CD8-positive, alpha-beta memory T cell (primary cell): ENCODE measurements around the gene NHERF2. TPM values are rescaled to one million over a fixed set of nuclear protein-coding genes. Genes with fewer than 3 reads are reported as not detected.

Source experiments
- CTCF ChIA-PET: fragments of 350-600 bp; sonication (Branson Sonifier 250); formaldehyde crosslinking; loops from one replicate; lab custom pipeline; 2021; ENCODE audit warnings: antibody characterized with exemption; lab: Charles Lee
- POLR2A ChIA-PET: fragments of 350-600 bp; sonication (Branson Sonifier 250); formaldehyde crosslinking; loops from one replicate; lab custom pipeline; 2021; ENCODE audit warnings: antibody characterized with exemption; lab: Charles Lee
- DNase-seq, 5 donors: peaks; one replicate each; pipeline versions ENCODE4 v3.0.0 to v3.0.0-alpha.2; 2020 to 2022; ENCODE audit warnings: mixed read lengths in 1 of 5
- H3K27ac ChIP-seq: one replicate; pipeline ENCODE4 v1.7.0; 2013; ENCODE audit warnings: low read depth, mild to moderate bottlenecking, low read length, moderate library complexity
- H3K27me3 ChIP-seq: 2 replicates; pipeline ENCODE4 v1.7.0; 2013; ENCODE audit warnings: low read length, mild to moderate bottlenecking; ENCODE audit not compliant: insufficient read depth, poor library complexity, severe bottlenecking
- H3K36me3 ChIP-seq: 2 replicates; pipeline ENCODE4 v1.7.0; 2013; ENCODE audit warnings: mild to moderate bottlenecking, low read length, moderate library complexity; ENCODE audit not compliant: insufficient read depth
- H3K4me1 ChIP-seq: 2 replicates; pipeline ENCODE4 v1.7.0; 2013; ENCODE audit warnings: mild to moderate bottlenecking, low read length, moderate library complexity; ENCODE audit not compliant: insufficient read depth
- H3K4me3 ChIP-seq: 2 replicates; pipeline ENCODE4 v1.7.0; 2013; ENCODE audit warnings: mild to moderate bottlenecking, low read length
- H3K9me3 ChIP-seq: 2 replicates; pipeline ENCODE4 v1.7.0; 2013; ENCODE audit warnings: mild to moderate bottlenecking, low read length
- H3K27ac Mint-ChIP-seq, 8 donors: one replicate each; pipeline ENCODE4 v1.8.0; 2020 to 2021; ENCODE audit warnings: mixed read lengths in 8 of 8, mild to moderate bottlenecking in 6 of 8, inconsistent platforms in 3 of 8, moderate library complexity in 3 of 8
- H3K27me3 Mint-ChIP-seq, 2 donors: one replicate each; pipeline ENCODE4 v1.8.0; 2020 to 2021; ENCODE audit warnings: mixed read lengths in 2 of 2, mild to moderate bottlenecking in 1 of 2, moderate library complexity in 1 of 2
- H3K36me3 Mint-ChIP-seq, 3 donors: one replicate each; pipeline ENCODE4 v1.8.0; 2020 to 2021; ENCODE audit warnings: mixed read lengths in 3 of 3, inconsistent platforms in 1 of 3, mild to moderate bottlenecking in 1 of 3
- H3K4me1 Mint-ChIP-seq, 3 donors: one replicate each; pipeline ENCODE4 v1.8.0; 2020 to 2021; ENCODE audit warnings: mixed read lengths in 3 of 3, inconsistent platforms in 1 of 3, mild to moderate bottlenecking in 1 of 3
- H3K4me3 Mint-ChIP-seq, 7 donors: one replicate each; pipeline ENCODE4 v1.8.0; 2020 to 2021; ENCODE audit warnings: mixed read lengths in 7 of 7, mild to moderate bottlenecking in 6 of 7, moderate library complexity in 4 of 7, inconsistent platforms in 2 of 7
- H3K9me3 Mint-ChIP-seq, 5 donors: one replicate each; pipeline ENCODE4 v1.8.0; 2020 to 2022; ENCODE audit warnings: mixed read lengths in 5 of 5, mild to moderate bottlenecking in 3 of 5, moderate library complexity in 2 of 5, inconsistent platforms in 1 of 5
- polyA plus RNA-seq: library from polyadenylated mRNA; unstranded; fragments of 300-500 nt; fragmentation: Illumina TruSeq; gene quantifications from one replicate; pipeline ENCODE4 v1.2.3, GENCODE V29; 2021
- total RNA-seq, 2 experiments: library from RNA; stranded (reverse); gene quantifications; one replicate each; pipeline ENCODE4 v1.2.3, GENCODE V29; 2021

NHERF2 gene
- total and polyA plus RNA-seq, 3 experiments from 2014 or later, result 0.51 to 4.1 (median 3.0) TPM

- ChIA-PET POLR2A (interaction anchor here (0.5 kb wide), 1 partner anchor 124 kb away, joined by 6 read pairs; no protein-coding TSS in a partner anchor), CTCF (interaction anchor here (1.0 to 6.2 kb wide), 4 partner anchors 22 to 128 kb away, joined by 3 to 78 read pairs (median 4); no protein-coding TSS in a partner anchor)
- Mint-ChIP-seq H3K4me3 (peak overlapping the region in 2 of 7 donors; percentile 28 to 52), H3K4me1 (peaks cover 11 to 31% (median 18%) of the 10 kb centered on the region in 3 donors), H3K27ac (no peak overlapping the region), H3K27me3 (peaks cover 14 to 21% of the 10 kb centered on the region in 2 donors), H3K9me3 (no peaks in the 10 kb centered on the region), H3K36me3 (no peaks in the 10 kb centered on the region)
- no peak for DNase-seq
- H3K36me3 ChIP-seq, result no peaks in the 10 kb centered on the region
- H3K4me1 ChIP-seq, result peaks cover 26% of the 10 kb centered on the region
- H3K9me3 ChIP-seq, result no peaks in the 10 kb centered on the region
- H3K27ac ChIP-seq, result no peak overlapping the region
- H3K27me3 ChIP-seq, result peaks cover 5% of the 10 kb centered on the region
- H3K4me3 ChIP-seq, result no peak overlapping the region
These were observed 1.5 kb upstream of the NHERF2 start for GRCh38 chr16:2025251-2025650.

- H3K27me3 Mint-ChIP-seq, result peaks cover 10 to 14% of the 10 kb centered on the region in 2 donors
- peak overlapping the region in 1 of 8 donors; percentile 91 for H3K27ac Mint-ChIP-seq
- H3K36me3 Mint-ChIP-seq, result no peaks in the 10 kb centered on the region
- peak overlapping the region in 5 of 7 donors; percentile 28 to 63 (median 53) for H3K4me3 Mint-ChIP-seq
- Histone ChIP-seq H3K4me1 (peaks cover 25% of the 10 kb centered on the region), H3K36me3 (no peaks in the 10 kb centered on the region), H3K9me3 (no peaks in the 10 kb centered on the region), H3K27me3 (peaks cover 5% of the 10 kb centered on the region), H3K4me3 (no peak overlapping the region), H3K27ac (no peak overlapping the region)
- DNase-seq, result no peak
- POLR2A ChIA-PET, result no interaction called here
- CTCF ChIA-PET, result interaction anchor here (6.2 kb wide), 1 partner anchor 114 kb away, joined by 78 read pairs; no protein-coding TSS in a partner anchor
- peaks cover 11 to 26% (median 18%) of the 10 kb centered on the region in 3 donors for H3K4me1 Mint-ChIP-seq
- H3K9me3 Mint-ChIP-seq, result no peaks in the 10 kb centered on the region
These were observed 733 bp upstream of the NHERF2 start for GRCh38 chr16:2025878-2026460.

GRCh38 chr16:2027024-2028010 lies 615 bp downstream of the NHERF2 start:
- H3K4me3 ChIP-seq, result no peak overlapping the region

GRCh38 chr16:2028146-2028545 lies 1.4 kb downstream of the NHERF2 start:
- Mint-ChIP-seq H3K4me3 (peak overlapping the region in 6 of 7 donors; percentile 80 to 89 (median 80)), H3K9me3 (no peaks in the 10 kb centered on the region), H3K4me1 (peaks cover 7 to 19% (median 15%) of the 10 kb centered on the region in 3 donors), H3K27ac (peak overlapping the region in 1 of 8 donors; percentile 47), H3K27me3 (peaks cover 0 to under 1% of the 10 kb centered on the region in 2 donors), H3K36me3 (no peaks in the 10 kb centered on the region)
- DNase-seq, result no peak
- no peak overlapping the region for H3K27ac ChIP-seq
- POLR2A ChIA-PET, result no interaction called here
- peaks cover 19% of the 10 kb centered on the region for H3K4me1 ChIP-seq
- no peak overlapping the region for H3K4me3 ChIP-seq
- H3K9me3 ChIP-seq, result no peaks in the 10 kb centered on the region
- CTCF ChIA-PET, result interaction anchor here (1.3 to 1.8 kb wide), 2 partner anchors 113 to 125 kb away, joined by 4 to 9 read pairs; no protein-coding TSS in a partner anchor
- H3K36me3 ChIP-seq, result no peaks in the 10 kb centered on the region
- no peaks in the 10 kb centered on the region for H3K27me3 ChIP-seq

More at GRCh38 chr16:2027024-2028010, 615 bp downstream of the NHERF2 start:
- H3K4me3 Mint-ChIP-seq, result peak overlapping the region; percentile 80 to 89 (median 80)
- peak overlapping the region in 4 of 8 donors; percentile 23 to 60 (median 50) for H3K27ac Mint-ChIP-seq
- Histone ChIP-seq H3K36me3 (no peaks in the 10 kb centered on the region), H3K9me3 (no peaks in the 10 kb centered on the region), H3K27me3 (peaks cover 5% of the 10 kb centered on the region), H3K27ac (peak overlapping the region; percentile 1), H3K4me1 (peaks cover 25% of the 10 kb centered on the region)
- peak in 2 of 5 donors; percentile 7 to 32 for DNase-seq
- ChIA-PET CTCF (interaction anchor here (1.3 to 1.8 kb wide), 2 partner anchors 113 to 125 kb away, joined by 4 to 9 read pairs; no protein-coding TSS in a partner anchor), POLR2A (no interaction called here)
- no peaks in the 10 kb centered on the region for H3K9me3 Mint-ChIP-seq
- peaks cover 11 to 26% (median 18%) of the 10 kb centered on the region in 3 donors for H3K4me1 Mint-ChIP-seq
- no peaks in the 10 kb centered on the region for H3K36me3 Mint-ChIP-seq
- H3K27me3 Mint-ChIP-seq, result peaks cover 4 to 5% of the 10 kb centered on the region in 2 donors

- Mint-ChIP-seq H3K4me1 (peaks cover 5 to 15% (median 11%) of the 10 kb centered on the region in 3 donors), H3K9me3 (no peaks in the 10 kb centered on the region), H3K27ac (no peak overlapping the region), H3K4me3 (peak overlapping the region in 1 of 7 donors; percentile 32), H3K27me3 (no peaks in the 10 kb centered on the region), H3K36me3 (no peaks in the 10 kb centered on the region)
- ChIA-PET CTCF (interaction anchor here (1.3 to 1.8 kb wide), 2 partner anchors 112 to 124 kb away, joined by 4 to 9 read pairs; no protein-coding TSS in a partner anchor), POLR2A (no interaction called here)
- no peak overlapping the region for H3K4me3 ChIP-seq
- H3K36me3 ChIP-seq, result no peaks in the 10 kb centered on the region
- H3K4me1 ChIP-seq, result peaks cover 13% of the 10 kb centered on the region
- H3K27ac ChIP-seq, result no peak overlapping the region
- DNase-seq, result no peak
- no peaks in the 10 kb centered on the region for H3K27me3 ChIP-seq
- H3K9me3 ChIP-seq, result no peaks in the 10 kb centered on the region
These were observed 2.0 kb downstream of the NHERF2 start for GRCh38 chr16:2028620-2029220.

- Histone ChIP-seq H3K36me3 (no peaks in the 10 kb centered on the region), H3K4me1 (peaks cover 8% of the 10 kb centered on the region), H3K4me3 (no peak overlapping the region), H3K9me3 (no peaks in the 10 kb centered on the region), H3K27ac (no peak overlapping the region), H3K27me3 (no peaks in the 10 kb centered on the region)
- DNase-seq, result no peak
- H3K4me3 Mint-ChIP-seq, result no peak overlapping the region
- CTCF ChIA-PET, result interaction anchor here (1.4 kb wide), 1 partner anchor 13 kb away, joined by 3 read pairs; no protein-coding TSS in a partner anchor
- H3K9me3 Mint-ChIP-seq, result no peaks in the 10 kb centered on the region
- H3K27ac Mint-ChIP-seq, result no peak overlapping the region
- H3K27me3 Mint-ChIP-seq, result no peaks in the 10 kb centered on the region
- no peaks in the 10 kb centered on the region for H3K36me3 Mint-ChIP-seq
- POLR2A ChIA-PET, result no interaction called here
- H3K4me1 Mint-ChIP-seq, result peaks cover 5 to 12% (median 7%) of the 10 kb centered on the region in 3 donors
These were observed 2.6 kb downstream of the NHERF2 start for GRCh38 chr16:2029350-2029749.

- Mint-ChIP-seq H3K36me3 (no peaks in the 10 kb centered on the region), H3K27me3 (no peaks in the 10 kb centered on the region), H3K27ac (no peak overlapping the region), H3K4me3 (peak overlapping the region in 1 of 7 donors; percentile 58), H3K9me3 (no peaks in the 10 kb centered on the region), H3K4me1 (peaks cover 5 to 12% (median 6%) of the 10 kb centered on the region in 3 donors)
- no peak for DNase-seq
- H3K4me1 ChIP-seq, result peaks cover 8% of the 10 kb centered on the region
- CTCF ChIA-PET, result interaction anchor here (1.4 kb wide), 1 partner anchor 14 kb away, joined by 3 read pairs; no protein-coding TSS in a partner anchor
- POLR2A ChIA-PET, result no interaction called here
- no peaks in the 10 kb centered on the region for H3K36me3 ChIP-seq
- H3K9me3 ChIP-seq, result no peaks in the 10 kb centered on the region
- no peak overlapping the region for H3K4me3 ChIP-seq
- no peaks in the 10 kb centered on the region for H3K27me3 ChIP-seq
- H3K27ac ChIP-seq, result no peak overlapping the region
These were observed 3.3 kb downstream of the NHERF2 start for GRCh38 chr16:2030036-2030435.
